ENCODE data around the gene SLC44A4.
A peak's percentile ranks its signal among the peaks of the same experiment; 100 is the strongest.
"Not testable (repeated sequence)": the region's sequence is repeated elsewhere in the genome, so short reads cannot be mapped to it uniquely, and the experiment has no call there.

The SLC44A4 gene

DNA sequence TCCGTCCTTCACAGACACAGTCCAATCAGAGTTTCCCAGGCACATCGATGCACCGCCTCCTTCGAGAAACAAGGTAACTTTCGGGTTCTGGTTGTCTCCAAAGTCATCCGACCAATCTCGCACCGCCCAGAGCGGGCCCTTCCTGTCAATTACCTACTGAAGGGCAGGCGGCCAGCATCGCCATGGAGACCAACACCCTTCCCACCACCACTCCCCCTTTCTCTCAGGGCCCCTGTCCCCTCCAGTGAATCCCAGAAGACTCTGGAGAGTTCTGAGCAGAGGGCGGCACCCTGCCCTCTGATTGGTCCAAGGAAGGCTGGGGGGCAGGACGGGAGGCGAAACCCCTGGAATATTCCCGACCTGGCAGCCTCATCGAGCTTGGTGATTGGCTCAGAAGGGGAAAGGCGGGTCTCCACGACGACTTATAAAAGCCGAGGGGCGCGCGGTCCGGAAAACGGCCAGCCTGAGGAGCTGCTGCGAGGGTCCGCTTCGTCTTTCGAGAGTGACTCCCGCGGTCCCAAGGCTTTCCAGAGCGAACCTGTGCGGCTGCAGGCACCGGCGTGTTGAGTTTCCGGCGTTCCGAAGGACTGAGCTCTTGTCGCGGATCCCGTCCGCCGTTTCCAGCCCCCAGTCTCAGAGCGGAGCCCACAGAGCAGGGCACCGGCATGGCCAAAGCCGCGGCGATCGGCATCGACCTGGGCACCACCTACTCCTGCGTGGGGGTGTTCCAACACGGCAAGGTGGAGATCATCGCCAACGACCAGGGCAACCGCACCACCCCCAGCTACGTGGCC lies 51.3 kb downstream of the SLC44A4 start, which contains the start of gene HSPA1B:
HSPA1B (plus strand) TSS at position 453 of the 794 bp plus-strand sequence; CDS start at position 666, 213 bp downstream.
- DNase-seq (ENCODE audit: low read depth) = peak; percentile 100

DNA sequence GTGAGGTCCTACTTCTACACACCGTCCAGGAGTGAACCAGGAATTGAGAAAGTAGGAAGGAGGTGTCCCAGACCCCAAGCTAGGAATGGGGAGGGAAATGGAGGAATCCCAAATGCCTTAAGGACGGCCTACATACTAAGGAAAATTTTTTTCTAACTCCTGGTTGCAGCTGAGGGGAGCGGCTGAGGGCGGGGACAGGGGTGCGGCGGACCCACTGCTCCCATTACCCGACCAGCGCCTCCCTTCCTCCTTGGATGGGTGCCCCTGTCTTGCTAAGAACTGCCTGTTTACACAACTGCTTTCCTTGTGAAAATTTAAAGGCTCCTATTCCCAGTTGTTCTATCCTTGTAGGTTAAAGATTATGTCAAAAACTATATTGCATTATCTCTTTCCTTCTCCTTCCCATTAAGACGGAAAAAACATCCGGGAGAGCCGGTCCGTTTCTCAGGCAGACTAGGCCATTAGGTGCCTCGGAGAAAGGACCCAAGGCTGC lies 52.0 kb downstream of the SLC44A4 start:
- DNase-seq (ENCODE audit: low read depth) = no peak

DNA sequence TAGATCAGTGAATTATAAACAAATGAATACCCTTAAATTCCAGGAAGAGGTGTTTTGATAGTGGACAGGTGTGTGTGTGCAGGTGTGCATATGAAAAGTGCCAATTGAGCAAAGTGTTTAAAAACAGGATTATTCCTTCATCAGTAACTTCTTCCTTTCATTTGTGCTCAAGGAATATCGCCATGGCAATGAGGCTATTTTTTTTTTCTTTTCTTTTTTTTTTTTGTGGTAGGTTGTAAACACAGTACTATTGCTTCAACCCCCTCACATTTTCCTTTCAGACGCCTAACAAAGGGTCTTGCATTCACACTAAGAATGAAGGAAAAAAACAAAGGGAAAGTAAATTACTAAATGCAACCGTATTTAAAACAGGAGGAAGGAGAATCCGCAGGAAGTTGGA lies 53.2 kb downstream of the SLC44A4 start:
- DNase-seq (ENCODE audit: low read depth) = no peak

DNA sequence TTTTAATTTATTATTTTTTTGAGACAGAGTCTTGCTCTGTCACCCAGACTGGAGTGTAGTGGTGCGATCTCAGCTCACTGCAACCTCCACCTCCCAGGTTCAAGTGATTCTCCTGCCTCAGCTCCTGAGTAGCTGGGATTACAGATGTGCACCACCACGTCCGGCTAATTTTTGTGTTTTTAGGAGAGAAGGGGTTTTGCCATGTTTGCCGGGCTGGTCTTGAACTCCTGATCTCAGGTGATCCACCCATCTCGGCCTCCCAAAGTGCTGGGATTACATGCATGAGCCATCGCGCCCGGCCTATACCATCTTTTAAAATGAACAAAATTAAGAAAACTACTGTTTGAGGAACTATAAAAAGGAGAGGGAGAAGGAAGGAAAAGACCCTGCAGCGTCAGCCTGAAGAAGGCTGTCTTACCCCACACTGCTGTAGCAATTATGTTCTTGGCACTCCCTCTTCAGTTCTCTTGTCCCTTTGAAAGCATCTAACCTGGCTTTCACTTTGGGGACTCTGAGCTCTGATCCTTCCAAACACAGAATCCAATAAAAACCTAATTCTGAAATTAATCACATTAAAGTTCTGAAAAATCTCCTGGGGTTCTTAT lies 55.1 kb downstream of the SLC44A4 start:
- DNase-seq (ENCODE audit: low read depth) = not testable (repeated sequence)

DNA sequence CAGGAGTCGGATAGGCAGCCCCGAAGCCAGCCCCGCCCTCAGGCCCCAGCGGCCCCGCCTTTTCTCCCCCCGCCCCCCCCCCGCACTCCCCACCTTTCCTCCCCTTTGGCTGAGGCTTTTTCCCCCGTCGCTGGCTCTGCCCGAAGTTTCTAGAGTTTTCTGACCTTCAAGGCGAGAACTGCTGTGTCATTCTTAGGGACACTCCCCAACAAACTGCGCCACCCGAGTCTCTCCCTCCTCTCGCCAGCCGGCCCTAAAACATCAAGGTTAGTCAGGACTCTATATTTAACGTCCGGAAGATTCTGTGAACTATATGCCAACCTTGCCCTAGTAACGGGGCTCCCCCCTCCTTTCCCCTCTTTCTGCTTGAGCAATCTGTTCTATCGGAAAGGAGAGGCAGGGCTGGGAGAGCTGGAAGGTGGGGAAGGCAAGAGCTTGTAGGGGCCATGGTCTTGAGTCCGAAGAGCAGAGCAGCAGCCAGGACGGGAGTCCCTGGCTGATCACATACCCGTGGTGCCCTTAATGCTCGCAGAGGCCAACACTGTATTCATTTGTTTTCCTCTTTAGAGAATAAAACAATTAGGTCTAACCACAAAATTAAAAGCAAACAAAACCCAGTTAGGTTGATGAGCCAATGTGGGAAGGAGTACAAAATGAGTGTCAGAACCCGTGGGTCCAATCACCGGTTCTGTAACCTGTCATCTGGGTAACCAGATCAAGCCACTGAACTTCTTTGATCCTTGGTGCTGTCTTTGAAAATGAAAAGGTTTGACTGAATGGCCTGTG lies 56.6 kb downstream of the SLC44A4 start:
- no peak for DNase-seq (ENCODE audit: low read depth)

DNA sequence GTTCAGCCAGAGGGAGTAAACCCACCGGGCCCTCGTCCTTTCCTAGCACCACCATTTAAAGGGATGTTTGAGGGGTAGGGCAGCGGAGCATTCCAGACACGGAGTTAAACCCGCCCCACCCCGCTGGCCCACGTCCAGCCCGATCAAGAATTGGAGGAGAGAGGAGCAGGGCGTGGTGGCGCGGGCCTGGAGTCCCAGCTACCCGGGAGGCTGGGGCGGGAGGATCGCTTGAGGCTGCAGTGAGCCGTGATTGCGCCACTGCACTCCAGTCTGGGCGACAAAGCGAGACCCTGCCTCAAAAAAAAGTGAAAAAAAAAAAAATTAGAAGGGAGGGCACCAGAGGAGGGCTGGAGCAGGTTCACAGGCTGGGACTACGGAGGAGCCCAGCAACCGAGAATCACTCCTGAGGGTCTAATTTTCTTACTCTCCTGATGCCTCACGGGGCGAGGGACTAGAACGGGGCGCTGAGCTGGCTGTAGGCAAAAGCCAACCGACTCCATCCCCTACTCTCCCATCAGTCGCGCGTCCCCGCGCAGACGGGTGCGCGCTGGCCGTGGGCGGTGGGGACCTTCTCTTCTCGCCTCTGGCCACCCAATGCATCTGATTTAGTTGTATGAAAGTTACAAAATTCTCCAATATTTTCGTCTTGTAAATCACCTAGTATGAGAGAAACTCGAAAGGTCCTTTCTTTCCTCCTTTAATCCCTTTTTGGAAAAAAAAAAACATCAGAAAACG lies 57.3 kb downstream of the SLC44A4 start:
- no peak for DNase-seq (ENCODE audit: low read depth)

DNA sequence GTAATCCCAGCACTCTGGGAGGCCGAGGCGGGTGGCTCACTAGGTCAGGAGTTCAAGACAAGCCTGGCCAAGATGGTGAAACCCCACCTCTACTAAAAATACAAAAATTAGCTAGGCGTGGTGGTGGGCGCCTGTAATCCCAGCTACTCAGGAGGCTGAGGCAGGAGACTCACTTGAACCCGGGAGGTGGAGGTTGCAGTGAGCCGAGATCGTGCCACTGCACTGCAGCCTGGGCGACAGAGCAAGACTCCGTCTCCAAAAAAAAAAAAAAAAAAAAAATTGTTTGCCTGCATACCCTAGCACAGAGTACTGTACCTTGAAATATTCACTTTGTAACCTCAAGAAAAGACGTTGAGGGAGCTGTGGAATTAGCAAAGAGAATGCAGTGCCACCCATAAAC lies 58.4 kb downstream of the SLC44A4 start:
- DNase-seq (ENCODE audit: low read depth) = not testable (repeated sequence)

DNA sequence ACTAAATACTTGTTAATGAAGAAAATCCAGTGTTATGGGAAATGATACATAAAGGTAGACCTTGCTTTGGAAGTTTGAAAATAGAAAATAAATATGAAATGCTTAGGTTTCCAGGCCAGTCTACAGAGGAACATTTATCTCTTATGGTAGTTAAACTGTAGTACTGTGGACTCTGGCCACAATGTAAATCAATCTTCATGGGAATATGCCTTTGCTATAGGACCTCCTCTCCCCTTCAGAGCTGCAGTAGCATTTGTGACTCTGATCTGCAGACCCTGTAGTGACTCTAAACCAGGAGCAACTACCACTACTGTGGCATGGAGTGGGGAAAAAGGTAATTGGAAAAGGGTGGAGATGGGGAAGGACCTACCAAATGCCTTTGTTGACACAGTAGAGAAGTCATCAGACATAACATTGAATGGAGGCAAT lies 58.9 kb downstream of the SLC44A4 start:
- no peak for DNase-seq (ENCODE audit: low read depth)

DNA sequence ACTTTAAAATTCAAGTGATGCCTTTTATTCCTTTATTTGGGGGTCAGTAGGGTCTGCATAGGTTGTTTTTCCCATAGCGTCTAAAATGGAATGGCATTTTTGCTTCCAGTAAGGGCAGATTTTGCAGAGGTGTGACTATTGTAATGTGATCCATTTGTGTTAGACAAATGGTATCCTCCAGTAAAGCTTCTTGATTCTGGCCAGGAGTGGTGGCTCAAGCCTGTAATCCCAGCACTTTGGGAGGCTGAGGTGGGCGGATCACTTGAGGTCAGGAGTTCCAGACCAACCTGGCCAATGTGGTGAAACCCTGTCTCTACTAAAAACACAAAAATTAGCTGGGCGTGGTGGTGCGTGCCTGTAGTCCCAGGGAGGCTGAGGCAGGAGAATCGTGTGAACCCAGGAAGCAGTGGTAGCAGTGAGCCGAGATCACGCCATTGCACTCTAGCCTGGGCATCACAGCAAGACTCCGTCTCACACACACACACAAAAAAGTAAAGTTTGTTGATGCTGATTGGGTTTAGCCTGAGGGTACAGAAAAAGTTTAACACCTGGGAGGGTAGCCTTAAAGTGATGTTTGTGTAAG lies 60.8 kb downstream of the SLC44A4 start:
- DNase-seq (ENCODE audit: low read depth) = not testable (repeated sequence)

DNA sequence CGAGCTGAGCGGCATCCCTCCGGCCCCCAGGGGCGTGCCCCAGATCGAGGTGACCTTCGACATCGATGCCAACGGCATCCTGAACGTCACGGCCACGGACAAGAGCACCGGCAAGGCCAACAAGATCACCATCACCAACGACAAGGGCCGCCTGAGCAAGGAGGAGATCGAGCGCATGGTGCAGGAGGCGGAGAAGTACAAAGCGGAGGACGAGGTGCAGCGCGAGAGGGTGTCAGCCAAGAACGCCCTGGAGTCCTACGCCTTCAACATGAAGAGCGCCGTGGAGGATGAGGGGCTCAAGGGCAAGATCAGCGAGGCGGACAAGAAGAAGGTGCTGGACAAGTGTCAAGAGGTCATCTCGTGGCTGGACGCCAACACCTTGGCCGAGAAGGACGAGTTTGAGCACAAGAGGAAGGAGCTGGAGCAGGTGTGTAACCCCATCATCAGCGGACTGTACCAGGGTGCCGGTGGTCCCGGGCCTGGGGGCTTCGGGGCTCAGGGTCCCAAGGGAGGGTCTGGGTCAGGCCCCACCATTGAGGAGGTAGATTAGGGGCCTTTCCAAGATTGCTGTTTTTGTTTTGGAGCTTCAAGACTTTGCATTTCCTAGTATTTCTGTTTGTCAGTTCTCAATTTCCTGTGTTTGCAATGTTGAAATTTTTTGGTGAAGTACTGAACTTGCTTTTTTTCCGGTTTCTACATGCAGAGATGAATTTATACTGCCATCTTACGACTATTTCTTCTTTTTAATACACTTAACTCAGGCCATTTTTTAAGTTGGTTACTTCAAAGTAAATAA lies 61.5 kb downstream of the SLC44A4 start:
- DNase-seq (ENCODE audit: low read depth) = not testable (repeated sequence)

DNA sequence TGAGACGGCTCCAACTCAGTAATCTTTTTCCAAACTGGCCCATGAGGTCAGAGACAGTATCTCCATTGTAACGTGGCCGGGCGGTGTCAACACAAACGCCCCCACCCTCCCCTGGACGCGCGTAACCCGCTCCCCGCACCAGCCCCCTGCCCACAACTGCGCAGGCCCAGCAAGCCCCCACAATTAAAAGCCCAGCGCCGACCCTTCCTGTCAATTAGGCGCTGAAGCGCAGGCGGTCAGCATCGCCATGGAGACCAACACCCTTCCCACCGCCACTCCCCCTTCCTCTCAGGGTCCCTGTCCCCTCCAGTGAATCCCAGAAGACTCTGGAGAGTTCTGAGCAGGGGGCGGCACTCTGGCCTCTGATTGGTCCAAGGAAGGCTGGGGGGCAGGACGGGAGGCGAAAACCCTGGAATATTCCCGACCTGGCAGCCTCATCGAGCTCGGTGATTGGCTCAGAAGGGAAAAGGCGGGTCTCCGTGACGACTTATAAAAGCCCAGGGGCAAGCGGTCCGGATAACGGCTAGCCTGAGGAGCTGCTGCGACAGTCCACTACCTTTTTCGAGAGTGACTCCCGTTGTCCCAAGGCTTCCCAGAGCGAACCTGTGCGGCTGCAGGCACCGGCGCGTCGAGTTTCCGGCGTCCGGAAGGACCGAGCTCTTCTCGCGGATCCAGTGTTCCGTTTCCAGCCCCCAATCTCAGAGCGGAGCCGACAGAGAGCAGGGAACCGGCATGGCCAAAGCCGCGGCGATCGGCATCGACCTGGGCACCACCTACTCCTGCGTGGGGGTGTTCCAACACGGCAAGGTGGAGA lies 63.6 kb downstream of the SLC44A4 start, which contains the start of the genes HSPA1A and HSPA1L:
HSPA1A (plus strand) TSS at position 519 of the 814 bp plus-strand sequence; CDS start at position 733, 214 bp downstream.
HSPA1L (minus strand) TSS at position 259 of the 814 bp plus-strand sequence. CDS start 3,311 bp downstream, outside the sequence.
- no peak for DNase-seq (ENCODE audit: low read depth)

DNA sequence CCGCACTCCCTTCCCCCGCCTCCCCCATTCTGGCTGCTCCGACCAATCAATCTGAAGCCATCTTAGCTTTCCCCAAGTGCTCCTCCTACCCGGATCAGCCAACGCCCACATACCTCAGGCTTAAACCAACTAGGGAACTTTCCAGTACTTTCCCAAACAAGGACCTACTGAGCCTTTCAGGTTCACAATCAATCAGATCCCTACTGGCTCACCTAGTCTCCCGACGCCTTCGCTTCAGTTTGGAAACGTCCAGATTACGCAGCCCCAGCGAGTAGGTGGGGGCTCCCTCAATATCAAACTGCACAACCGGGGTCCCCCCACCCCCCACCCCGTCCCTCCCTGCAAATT lies 64.1 kb downstream of the SLC44A4 start:
- DNase-seq (ENCODE audit: low read depth) = peak; percentile 95

DNA sequence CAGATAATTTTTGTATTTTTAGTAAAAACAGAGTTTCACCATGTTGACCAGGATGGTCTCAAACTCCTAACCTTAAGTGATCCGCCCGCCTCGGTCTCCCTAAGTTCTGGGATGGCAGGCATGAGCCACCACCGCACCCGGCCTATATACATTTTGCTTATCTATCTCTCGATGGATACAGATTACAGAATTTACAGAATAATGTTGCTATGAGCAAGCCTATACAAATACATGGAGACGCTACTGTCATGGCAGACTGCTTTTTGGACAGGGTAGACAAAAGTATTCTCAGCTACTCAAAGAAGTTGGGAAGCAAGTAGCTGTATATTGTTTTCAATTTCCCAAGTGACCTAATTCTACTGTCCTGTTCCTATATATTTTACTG lies 65.3 kb downstream of the SLC44A4 start:
- DNase-seq (ENCODE audit: low read depth) = no peak
